Parathyroid adenoma (tissue), 2 donors: ENCODE measurements around the gene ZNF232.
"Not testable (repeated sequence)": the region's sequence is repeated elsewhere in the genome, so short reads cannot be mapped to it uniquely, and the experiment has no call there.

Experiments
- H2AFZ ChIP-seq: fragments of 300-600 bp; sonication (generic); one replicate; pipeline ENCODE4 v1.7.0; 2017; ENCODE audit warnings: antibody characterized with exemption, mild to moderate bottlenecking
- H3K27ac ChIP-seq: fragments of 300-600 bp; sonication (generic); one replicate; pipeline ENCODE4 v1.7.0; 2017
- H3K27me3 ChIP-seq: fragments of 300-600 bp; sonication (generic); one replicate; pipeline ENCODE4 v1.7.0; 2017; ENCODE audit warnings: low read length; ENCODE audit not compliant: control insufficient read depth, insufficient read depth
- H3K36me3 ChIP-seq: fragments of 300-600 bp; sonication (generic); one replicate; pipeline ENCODE4 v1.7.0; 2017; ENCODE audit warnings: low read length; ENCODE audit not compliant: control insufficient read depth, insufficient read depth
- H3K4me1 ChIP-seq: fragments of 300-600 bp; sonication (generic); one replicate; pipeline ENCODE4 v1.7.0; 2017; ENCODE audit warnings: control low read depth
- H3K4me2 ChIP-seq: fragments of 300-600 bp; sonication (generic); one replicate; pipeline ENCODE4 v1.7.0; 2017; ENCODE audit warnings: low read length
- H3K4me3 ChIP-seq: fragments of 300-600 bp; sonication (generic); one replicate; pipeline ENCODE4 v1.7.0; 2017; ENCODE audit warnings: low read depth, low read length
- H3K79me2 ChIP-seq: fragments of 300-600 bp; sonication (generic); one replicate; pipeline ENCODE4 v1.7.0; 2017; ENCODE audit warnings: control low read depth
- H3K9ac ChIP-seq: fragments of 300-600 bp; sonication (generic); one replicate; pipeline ENCODE4 v1.7.0; 2017; ENCODE audit warnings: mild to moderate bottlenecking
- H3K9me3 ChIP-seq: fragments of 300-600 bp; sonication (generic); one replicate; pipeline ENCODE4 v1.7.0; 2017; ENCODE audit warnings: low read length; ENCODE audit not compliant: control insufficient read depth
- CTCF ChIP-seq: fragments of 300-600 bp; sonication (generic); IDR thresholded peaks from one replicate; pipeline ENCODE4 v1.7.0; 2017; ENCODE audit warnings: antibody characterized with exemption, mild to moderate bottlenecking
- donor health status: primary hyperparathyroidism.

ZNF232 gene

GRCh38 chr17:5122586-5123342 is 11.1 kb upstream of the ZNF232 start:
- Histone ChIP-seq H3K9ac (no peak overlapping the region), H3K4me3 (peak overlapping the region; percentile 34)

GRCh38 chr17:5122056-5122455 is 10.4 kb upstream of the ZNF232 start:
- H3K4me3 ChIP-seq, H3K36me3 ChIP-seq, H3K4me1 ChIP-seq, H2AFZ ChIP-seq, H3K27me3 ChIP-seq, H3K4me2 ChIP-seq, H3K79me2 ChIP-seq, H3K9ac ChIP-seq, H3K9me3 ChIP-seq, H3K27ac ChIP-seq: not testable (repeated sequence)

More at GRCh38 chr17:5122586-5123342, 11.1 kb upstream of the ZNF232 start:
- peak overlapping the region; percentile 80 for H2AFZ ChIP-seq
- no peak for TF ChIP-seq CTCF
- peak overlapping the region; percentile 78 for H3K4me2 ChIP-seq
- no peaks in the 10 kb centered on the region for H3K9me3 ChIP-seq
- no peaks in the 10 kb centered on the region for H3K27me3 ChIP-seq
- no peak overlapping the region for H3K27ac ChIP-seq
- no peaks in the 10 kb centered on the region for H3K36me3 ChIP-seq
- H3K4me1 ChIP-seq, result no peaks in the 10 kb centered on the region
- no peaks in the 10 kb centered on the region for H3K79me2 ChIP-seq

GRCh38 chr17:5121186-5121841 is 9.6 kb upstream of the ZNF232 start:
- no peaks in the 10 kb centered on the region for H3K4me1 ChIP-seq
- H3K4me3 ChIP-seq, result no peak overlapping the region
- H3K4me2 ChIP-seq, result no peak overlapping the region
- no peaks in the 10 kb centered on the region for H3K79me2 ChIP-seq
- no peak overlapping the region for H3K9ac ChIP-seq
- H3K27me3 ChIP-seq, result peaks cover under 1% of the 10 kb centered on the region
- TF ChIP-seq CTCF, result no peak
- no peak overlapping the region for H3K27ac ChIP-seq
- no peaks in the 10 kb centered on the region for H3K9me3 ChIP-seq
- H3K36me3 ChIP-seq, result no peaks in the 10 kb centered on the region
- H2AFZ ChIP-seq, result no peak overlapping the region

- not testable (repeated sequence) for H2AFZ ChIP-seq, H3K4me3 ChIP-seq, H3K36me3 ChIP-seq, H3K27ac ChIP-seq, H3K4me2 ChIP-seq, H3K9ac ChIP-seq, H3K9me3 ChIP-seq, H3K79me2 ChIP-seq, H3K27me3 ChIP-seq, H3K4me1 ChIP-seq
Observed at GRCh38 chr17:5120436-5121185, 8.9 kb upstream of the ZNF232 start.

- Histone ChIP-seq H2AFZ (no peak overlapping the region), H3K79me2 (no peaks in the 10 kb centered on the region), H3K9ac (no peak overlapping the region), H3K27ac (no peak overlapping the region), H3K27me3 (peaks cover 7% of the 10 kb centered on the region), H3K9me3 (no peaks in the 10 kb centered on the region), H3K4me1 (no peaks in the 10 kb centered on the region), H3K36me3 (no peaks in the 10 kb centered on the region), H3K4me2 (no peak overlapping the region), H3K4me3 (no peak overlapping the region)
- no peak for TF ChIP-seq CTCF
Observed at GRCh38 chr17:5120036-5120435, 8.4 kb upstream of the ZNF232 start.
